Amniotic stem cell (primary cell): ENCODE data around the gene CTU2.
"Not testable (repeated sequence)": the region's sequence is repeated elsewhere in the genome, so short reads cannot be mapped to it uniquely, and the experiment has no call there.

Source experiments
- DNase-seq: peaks from one replicate; lab custom pipeline; 2025; lab: John Stamatoyannopoulos, UW

CTU2 gene

GRCh38 chr16:88706229-88706964 lies at the start of gene CTU2, which contains the start of gene RNF166:
TSS of gene CTU2 (plus strand) at chr16:88706503. CDS start at chr16:88706531, 28 bp downstream.
TSS of gene RNF166 (minus strand) at chr16:88706408. CDS start at chr16:88706325, 83 bp downstream.
- peak; percentile 77 for DNase-seq

DNA sequence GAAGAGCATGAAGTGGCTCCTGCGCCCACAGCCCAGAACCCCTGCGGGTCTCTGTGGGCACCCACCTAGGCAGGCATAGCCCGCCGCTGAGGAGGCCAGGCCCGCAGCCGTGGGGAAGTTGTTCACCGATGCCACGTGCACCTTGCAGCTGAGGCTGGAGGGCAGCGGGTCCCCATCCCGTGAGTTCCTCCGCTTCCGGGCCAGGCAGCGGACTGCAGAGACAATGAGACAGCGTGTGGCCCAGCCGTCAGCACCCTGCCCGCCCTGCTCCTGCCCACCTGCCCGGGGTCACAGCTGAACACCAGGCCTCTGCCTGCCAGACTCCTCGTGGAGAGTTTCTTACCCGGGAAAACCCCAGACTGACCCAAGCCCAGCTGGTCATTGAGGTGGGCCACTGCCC lies 48.9 kb upstream of the CTU2 start:
- no peak for DNase-seq

DNA sequence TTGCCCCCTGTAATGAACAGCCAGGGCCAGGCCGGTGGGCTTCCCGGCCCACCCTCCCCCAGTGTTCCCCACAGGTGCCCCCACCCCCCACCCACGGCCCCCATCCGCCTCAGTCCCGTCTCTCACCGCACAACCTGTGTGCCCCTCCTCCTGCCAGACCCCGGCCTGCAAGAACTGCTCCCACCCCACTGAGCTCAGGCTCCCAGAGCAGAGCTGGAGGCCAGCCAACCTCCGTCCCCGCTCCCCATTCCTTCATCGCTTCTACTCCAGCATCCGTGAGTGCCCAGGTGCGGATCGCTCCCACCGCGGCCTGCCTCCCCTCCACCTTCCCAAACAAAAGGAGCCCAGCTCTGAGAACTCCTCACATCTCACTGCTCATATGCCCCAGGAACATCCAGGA lies 47.6 kb upstream of the CTU2 start:
- no peak for DNase-seq

DNA sequence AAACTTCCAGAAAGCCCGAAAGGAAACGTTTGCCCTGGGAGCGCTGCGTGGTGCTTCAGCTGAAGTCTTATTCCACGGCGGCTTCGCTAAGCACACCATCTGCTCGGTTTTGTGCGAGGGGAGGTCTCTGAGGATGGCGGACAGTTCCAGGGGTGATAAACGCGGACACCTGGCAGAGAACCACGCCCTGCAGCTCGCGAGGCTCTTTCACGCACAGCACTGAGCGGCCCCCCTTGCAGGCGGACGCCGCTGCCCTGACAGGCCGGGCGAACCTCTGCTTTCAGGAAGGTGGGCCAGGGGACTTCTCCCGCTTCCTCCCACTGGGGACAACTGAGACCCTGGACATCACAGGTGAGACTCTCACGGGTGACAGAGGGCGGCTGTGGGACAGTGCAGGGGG lies 47.1 kb upstream of the CTU2 start:
- DNase-seq, result no peak

GRCh38 chr16:88661468-88661867 lies 44.8 kb upstream of the CTU2 start:
- no peak for DNase-seq

- DNase-seq, result no peak
Measured at GRCh38 chr16:88662222-88662842, 44.0 kb upstream of the CTU2 start.

GRCh38 chr16:88662843-88663606 lies 43.3 kb upstream of the CTU2 start, which contains the start of gene MVD:
TSS of gene MVD (minus strand) at chr16:88663091. CDS start at chr16:88663080, 11 bp downstream.
- DNase-seq, result peak; percentile 94

DNA sequence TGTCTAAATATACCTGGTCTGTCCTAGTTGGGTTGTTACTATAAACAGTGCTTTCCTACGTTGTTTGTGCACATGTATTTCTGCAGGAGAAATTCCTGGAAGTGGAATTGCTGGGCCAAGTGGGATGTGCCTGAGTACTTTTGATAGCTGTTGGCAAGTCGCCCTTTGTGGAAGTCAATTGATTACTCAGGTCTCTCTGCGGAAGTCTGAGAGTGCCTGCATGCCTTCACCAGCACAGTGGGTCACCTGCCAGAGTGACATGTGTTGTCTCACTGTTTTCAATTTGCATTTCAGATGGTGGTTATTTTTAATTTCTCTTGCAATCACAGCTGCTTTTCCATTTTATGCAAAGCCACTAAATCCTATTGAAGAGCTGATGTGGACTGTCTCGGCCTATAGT lies 41.2 kb upstream of the CTU2 start:
- no peak for DNase-seq

DNA sequence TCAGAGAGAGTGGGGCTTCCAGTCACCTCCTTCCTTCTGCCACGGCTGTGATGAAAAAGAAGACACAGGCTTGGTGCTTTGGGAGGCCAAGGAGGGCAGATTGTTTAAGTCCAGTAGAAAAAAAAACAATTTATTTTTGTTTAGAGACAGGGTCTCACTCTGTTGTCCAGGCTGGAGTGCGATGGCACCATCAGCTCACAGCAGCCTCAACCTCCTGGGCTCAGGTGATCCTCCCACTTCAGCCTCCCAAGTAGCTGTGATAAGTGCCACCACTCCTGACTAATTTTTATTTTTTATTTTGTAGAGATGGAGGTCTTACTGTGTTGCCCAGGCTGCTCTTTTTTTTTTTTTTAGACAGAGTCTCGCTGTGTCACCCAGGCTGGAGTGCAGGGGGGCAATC lies 40.7 kb upstream of the CTU2 start:
- no peak for DNase-seq

DNA sequence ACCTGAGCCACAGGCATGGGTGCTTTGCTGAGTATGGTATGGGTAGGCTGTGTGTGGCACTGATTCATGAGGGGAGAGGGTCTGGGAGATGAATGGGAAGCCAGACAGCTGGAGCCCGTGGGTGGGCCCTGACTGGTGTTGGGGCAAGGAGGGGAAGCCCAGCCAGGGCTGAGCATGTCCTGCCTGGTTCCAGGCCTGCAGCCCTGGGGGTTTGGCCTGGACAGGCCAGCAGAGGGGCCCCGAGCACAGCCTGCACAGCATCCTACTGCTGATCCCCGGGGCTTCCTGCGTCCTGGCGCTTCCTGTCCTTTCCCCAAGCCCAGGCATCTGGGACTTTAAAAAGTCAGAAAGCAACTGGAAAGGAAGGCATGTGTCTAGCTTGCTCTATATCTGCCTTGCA lies 38.8 kb upstream of the CTU2 start:
- DNase-seq, result no peak

DNA sequence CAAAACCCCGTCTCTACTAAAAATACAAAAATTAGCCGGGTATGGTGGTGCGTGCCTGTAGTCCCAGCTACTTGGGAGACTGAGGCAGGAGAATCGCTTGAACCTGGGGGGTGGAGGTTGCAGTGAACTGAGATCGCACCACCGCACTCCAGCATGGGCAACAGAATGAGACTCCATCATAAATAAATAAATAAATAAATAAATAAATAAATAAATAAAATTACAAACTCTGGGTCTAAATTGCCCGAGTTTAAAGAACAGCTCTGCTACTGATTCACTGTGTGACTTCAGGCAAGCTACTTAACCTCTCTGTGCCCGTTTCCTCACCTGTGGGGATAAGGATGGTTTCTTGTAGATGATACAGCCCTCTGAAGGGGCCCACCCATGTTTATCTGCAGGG lies 36.8 kb upstream of the CTU2 start:
- DNase-seq, result not testable (repeated sequence)

DNA sequence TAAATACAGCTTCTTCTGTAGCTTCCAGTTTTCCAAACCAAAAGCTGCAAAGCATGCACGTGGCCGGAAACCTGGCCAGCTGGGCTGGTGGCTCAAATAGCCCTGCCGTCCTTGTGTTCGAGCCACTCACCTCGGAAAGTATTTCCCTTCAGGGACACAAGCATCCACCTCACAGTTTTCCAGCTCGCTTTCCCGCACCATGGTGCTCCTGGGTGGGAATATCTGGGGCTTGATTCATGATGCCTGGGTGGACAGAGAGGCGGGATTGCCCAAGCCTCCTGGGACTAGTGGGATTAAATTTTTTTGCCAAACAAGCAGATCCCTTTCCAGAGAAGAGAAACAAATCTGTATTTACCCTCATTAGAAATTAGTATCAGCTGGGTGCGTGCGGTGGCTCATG lies 36.3 kb upstream of the CTU2 start:
- DNase-seq, result no peak

DNA sequence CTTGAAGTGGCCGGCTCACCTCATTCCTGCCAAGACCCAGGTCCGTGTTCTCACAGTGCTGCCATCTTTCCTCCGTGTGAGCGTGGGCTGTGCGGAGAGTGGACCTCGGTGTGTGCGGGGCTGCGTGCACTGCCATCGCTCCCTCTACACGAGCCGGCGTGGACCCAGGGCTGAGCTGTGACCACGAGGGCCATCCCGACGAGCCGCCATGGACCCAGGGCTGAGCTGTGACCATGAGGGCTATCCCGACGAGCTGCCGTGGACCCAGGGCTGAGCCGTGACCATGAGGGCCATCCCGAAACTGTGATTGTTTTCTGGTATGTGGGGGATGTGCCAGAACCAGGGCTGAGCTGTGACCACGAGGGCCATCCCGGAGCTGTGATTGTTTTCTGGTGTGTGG lies 34.5 kb upstream of the CTU2 start:
- no peak for DNase-seq

DNA sequence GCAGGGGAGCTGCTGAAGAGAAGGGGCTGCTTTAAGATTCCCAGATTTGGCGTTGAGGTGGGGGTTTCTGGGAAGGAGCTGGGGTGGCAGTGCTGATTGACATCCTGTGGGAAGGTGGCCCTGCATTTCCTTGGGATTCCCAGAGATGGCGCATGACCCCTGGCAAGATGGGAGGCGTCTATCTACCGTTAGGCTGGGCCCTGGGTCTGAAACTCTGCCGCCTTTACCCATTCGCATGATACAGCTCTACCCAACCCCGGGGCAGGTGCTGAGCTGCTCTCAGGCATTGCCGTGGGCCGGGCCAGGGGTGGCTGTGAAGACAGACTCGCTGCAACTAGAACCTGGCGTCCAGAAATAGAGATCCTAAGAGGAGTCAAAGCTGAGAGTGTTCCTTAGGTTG lies 33.5 kb upstream of the CTU2 start:
- DNase-seq, result no peak

DNA sequence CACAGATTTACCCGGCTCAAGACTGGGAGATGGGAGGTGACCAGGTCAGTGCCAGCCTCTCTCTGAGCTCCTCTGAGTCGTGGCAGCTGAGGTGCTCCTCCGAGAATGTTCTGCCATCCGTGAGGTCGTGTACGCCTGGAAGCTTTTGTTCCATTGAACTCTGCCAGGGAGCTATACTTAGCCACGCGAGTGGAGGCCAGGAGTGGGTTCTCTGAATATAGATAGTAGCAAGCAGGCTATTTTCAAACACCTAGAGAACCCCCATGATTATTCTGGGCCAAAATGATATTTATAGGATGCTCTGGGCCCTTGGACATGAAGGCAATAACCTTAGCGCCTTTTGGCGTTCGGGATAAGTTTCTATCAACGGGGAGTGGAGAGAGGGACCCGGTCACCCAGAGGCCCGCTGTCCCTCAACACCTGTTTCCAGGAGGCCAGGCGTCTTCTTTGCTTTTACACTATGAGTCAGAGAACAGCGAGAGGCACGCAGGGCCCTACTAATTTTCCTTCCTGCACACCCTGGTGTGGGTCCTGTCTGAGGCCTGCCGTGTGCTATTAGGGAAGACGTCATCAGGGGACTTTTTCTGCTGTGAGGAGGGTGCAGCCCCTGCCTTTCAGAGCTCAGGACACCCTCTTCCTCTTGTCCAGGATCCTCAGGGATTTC lies 32.5 kb upstream of the CTU2 start:
- DNase-seq, result no peak

DNA sequence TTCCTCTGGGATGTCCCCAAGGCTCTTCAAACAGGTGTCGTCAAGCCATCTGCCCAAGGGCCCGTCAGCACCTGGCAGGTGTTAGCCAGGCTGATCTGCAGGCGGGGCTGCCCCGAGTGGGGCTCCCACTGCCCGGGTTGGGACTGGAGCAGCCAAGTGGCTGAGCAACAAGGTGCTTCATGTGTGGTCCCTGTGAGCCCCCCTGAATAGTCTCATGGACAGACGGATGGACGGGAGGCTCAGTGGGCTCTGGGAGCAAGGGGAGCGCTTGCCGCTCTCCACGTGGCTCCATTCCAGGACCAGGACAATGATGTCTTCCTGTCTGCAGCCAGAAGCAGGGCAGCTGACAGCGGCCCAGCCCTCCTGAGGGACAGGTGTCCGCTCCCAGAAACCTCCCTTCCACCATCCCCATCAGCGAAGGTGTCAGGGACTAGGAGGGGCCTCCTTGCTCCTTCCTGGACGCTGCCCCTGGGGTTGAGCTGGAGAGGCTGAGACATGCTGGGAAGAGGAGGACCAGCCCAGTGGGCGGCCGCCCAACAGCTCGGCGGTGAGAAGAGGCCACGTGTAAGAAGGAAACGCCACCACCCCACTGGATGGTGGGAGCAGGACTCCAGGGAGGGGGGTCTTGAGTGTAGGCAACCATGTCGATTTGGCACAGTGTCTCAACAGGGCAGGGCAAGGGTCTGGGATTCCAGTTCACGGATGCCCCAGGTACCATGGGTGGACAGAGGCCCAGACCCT lies 29.6 kb upstream of the CTU2 start:
- no peak for DNase-seq

DNA sequence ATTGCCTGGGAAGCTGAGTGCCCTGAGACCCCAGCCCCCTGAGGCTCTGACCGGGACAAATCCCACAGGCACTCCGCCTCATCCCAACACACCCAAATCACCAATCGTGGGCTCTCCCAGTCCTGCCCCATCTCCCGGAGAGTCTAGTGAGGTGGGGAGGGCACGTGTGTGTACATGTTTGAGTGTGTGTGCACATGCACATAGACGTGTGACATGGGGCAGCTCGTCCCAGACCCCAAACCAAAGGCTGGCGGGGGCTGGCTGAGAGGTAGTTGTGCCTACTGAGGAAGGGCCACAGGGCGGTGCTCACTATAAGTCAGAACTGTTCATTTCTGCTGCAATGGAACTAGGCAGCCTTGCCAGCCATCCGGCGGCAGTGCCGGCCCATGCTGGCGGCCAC lies 28.6 kb upstream of the CTU2 start:
- DNase-seq, result no peak

GRCh38 chr16:88678224-88678979 lies 27.9 kb upstream of the CTU2 start:
- no peak for DNase-seq

DNA sequence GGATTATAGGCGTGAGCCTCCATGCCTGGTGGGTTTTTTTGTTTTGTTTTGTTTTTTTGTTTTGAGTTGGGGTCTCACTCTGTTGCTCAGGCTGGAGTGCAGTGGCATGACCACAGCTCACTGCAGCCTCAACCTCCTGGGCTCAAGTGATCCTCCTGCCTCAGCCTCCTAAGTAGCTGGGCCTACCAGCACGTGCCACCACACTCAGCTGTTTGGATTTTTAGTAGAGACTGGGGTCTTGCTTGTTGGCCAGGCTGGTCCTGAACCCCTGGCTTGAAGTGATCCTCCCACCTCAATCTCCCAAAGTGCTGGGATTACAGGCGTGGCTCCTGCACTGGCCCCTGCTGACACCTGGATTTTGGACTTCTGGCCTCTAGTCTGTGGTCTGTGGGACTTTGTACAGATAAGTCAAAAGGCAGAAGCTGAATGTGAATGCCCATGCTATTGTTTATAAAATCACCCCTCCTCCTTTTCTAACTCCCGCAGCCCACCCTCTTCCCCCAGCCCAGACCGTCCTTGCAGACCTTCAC lies 25.7 kb upstream of the CTU2 start:
- no peak for DNase-seq

- no peak for DNase-seq
Measured at GRCh38 chr16:88681084-88681680, 25.1 kb upstream of the CTU2 start.
